GM12801 (cell line): ENCODE data around the gene SMYD4.

Experiments used
- TF ChIP-seq, protein P1 (sequence below): IDR thresholded peaks from one replicate; pipeline ENCODE4 v1.5.1; 2011; ENCODE audit warnings: control low read depth; ENCODE audit not compliant: insufficient read length; ENCODE audit errors: extremely low read depth

Gene SMYD4

GRCh38 chr17:1779571-1780131, 50.1 kb downstream of the SMYD4 start:
- TF ChIP-seq, protein P1, sequence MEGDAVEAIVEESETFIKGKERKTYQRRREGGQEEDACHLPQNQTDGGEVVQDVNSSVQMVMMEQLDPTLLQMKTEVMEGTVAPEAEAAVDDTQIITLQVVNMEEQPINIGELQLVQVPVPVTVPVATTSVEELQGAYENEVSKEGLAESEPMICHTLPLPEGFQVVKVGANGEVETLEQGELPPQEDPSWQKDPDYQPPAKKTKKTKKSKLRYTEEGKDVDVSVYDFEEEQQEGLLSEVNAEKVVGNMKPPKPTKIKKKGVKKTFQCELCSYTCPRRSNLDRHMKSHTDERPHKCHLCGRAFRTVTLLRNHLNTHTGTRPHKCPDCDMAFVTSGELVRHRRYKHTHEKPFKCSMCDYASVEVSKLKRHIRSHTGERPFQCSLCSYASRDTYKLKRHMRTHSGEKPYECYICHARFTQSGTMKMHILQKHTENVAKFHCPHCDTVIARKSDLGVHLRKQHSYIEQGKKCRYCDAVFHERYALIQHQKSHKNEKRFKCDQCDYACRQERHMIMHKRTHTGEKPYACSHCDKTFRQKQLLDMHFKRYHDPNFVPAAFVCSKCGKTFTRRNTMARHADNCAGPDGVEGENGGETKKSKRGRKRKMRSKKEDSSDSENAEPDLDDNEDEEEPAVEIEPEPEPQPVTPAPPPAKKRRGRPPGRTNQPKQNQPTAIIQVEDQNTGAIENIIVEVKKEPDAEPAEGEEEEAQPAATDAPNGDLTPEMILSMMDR: no peak

- TF ChIP-seq, protein P1: no peak
Measured at GRCh38 chr17:1776857-1777256, 52.8 kb downstream of the SMYD4 start.

GRCh38 chr17:1776328-1776727, 53.4 kb downstream of the SMYD4 start:
- TF ChIP-seq, protein P1: no peak

- TF ChIP-seq, protein P1: no peak
Measured at GRCh38 chr17:1774390-1775176, 55.1 kb downstream of the SMYD4 start.

DNA sequence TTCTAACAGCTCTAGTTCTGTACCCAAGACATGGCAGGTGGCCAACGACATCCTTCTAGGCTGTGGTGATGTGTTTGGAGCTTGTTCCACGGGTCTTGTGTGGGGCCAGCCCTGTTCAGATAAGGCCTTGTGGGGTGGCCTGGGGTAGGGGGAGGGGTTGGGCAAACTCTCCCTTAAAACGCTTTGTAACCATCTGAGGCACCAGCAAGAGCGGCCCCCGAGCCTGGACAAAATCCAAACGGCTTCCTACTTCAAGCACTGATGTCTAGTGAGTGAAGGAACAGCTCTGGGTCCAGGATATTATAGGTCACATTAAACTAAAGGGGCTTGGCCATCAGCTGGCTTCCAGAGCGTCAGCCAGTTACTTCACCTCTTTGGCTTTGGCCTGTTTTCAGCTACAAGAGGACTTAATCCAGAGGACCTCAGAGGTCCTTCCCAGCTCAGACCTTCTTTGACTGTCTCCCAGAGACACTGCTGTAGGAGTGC, 56.0 kb downstream of the SMYD4 start:
- TF ChIP-seq, protein P1: no peak

DNA sequence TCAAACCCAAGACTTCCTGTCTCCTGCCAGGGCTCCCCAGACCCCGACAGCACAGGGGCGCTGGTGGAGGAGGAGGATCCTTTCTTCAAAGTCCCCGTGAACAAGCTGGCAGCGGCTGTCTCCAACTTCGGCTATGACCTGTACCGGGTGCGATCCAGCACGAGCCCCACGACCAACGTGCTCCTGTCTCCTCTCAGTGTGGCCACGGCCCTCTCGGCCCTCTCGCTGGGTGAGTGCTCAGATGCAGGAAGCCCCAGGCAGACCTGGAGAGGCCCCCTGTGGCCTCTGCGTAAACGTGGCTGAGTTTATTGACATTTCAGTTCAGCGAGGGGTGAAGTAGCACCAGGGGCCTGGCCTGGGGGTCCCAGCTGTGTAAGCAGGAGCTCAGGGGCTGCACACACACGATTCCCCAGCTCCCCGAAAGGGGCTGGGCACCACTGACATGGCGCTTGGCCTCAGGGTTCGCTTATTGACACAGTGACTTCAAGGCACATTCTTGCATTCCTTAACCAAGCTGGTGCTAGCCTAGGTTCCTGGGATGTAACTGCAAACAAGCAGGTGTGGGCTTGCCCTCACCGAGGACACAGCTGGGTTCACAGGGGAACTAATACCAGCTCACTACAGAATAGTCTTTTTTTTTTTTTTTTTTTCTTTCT, 59.8 kb downstream of the SMYD4 start:
- TF ChIP-seq, protein P1: no peak

DNA sequence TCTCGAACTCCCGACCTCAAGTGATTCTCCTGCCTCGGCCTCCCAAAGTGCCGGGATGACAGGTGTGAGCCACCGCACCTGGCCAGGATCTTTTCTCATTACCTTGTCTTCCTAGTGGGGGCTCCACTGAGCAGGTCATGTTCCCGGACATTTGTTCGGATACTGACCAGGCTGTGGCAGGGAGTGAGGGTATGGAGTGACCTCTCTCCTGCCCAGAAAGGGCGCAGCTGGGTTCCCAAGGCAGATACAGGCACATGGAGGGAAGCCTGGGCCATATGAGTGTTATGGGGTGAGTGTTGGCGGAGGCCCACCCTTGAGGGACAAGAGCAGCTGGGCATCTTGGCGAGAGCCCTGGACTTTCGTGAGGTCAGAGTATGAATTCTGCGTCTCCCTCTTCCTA, 62.3 kb downstream of the SMYD4 start:
- TF ChIP-seq, protein P1: no peak
